Choroid plexus epithelial cell (primary cell): ENCODE results near the gene OR51B2.

Source experiments
- DNase-seq: peaks from one replicate; pipeline ENCODE4 v3.0.0-alpha.2; 2010; ENCODE audit warnings: low read depth
- H3K4me3 ChIP-seq: 2 replicates; pipeline ENCODE4 v1.5.1; 2011; ENCODE audit warnings: low read depth, mild to moderate bottlenecking, control low read depth, low read length, moderate library complexity
- CTCF ChIP-seq: conservative IDR thresholded peaks from 2 replicates; pipeline ENCODE4 v1.5.1; 2011; ENCODE audit warnings: low read depth, mild to moderate bottlenecking, control low read depth, inconsistent platforms, low read length, moderate library complexity

OR51B2 gene

GRCh38 chr11:5288108-5288905 is 35.8 kb downstream of the OR51B2 start:
- peak; percentile 28 for DNase-seq
- H3K4me3 ChIP-seq, result no peak overlapping the region
- no peak for TF ChIP-seq CTCF

GRCh38 chr11:5286901-5287300 is 37.2 kb downstream of the OR51B2 start:
- DNase-seq, result no peak
- no peak for TF ChIP-seq CTCF
- no peak overlapping the region for H3K4me3 ChIP-seq

- no peak overlapping the region for H3K4me3 ChIP-seq
- TF ChIP-seq CTCF, result no peak
- no peak for DNase-seq
Measured at GRCh38 chr11:5286351-5286750, 37.7 kb downstream of the OR51B2 start.

GRCh38 chr11:5285703-5286340 is 38.3 kb downstream of the OR51B2 start:
- no peak for TF ChIP-seq CTCF
- H3K4me3 ChIP-seq, result no peak overlapping the region
- DNase-seq, result no peak

- no peak for DNase-seq
- no peak overlapping the region for H3K4me3 ChIP-seq
- no peak for TF ChIP-seq CTCF
Measured at GRCh38 chr11:5284637-5285036, 39.5 kb downstream of the OR51B2 start.

- H3K4me3 ChIP-seq, result no peak overlapping the region
- TF ChIP-seq CTCF, result no peak
- DNase-seq, result no peak
Measured at GRCh38 chr11:5283882-5284281, 40.2 kb downstream of the OR51B2 start.

- H3K4me3 ChIP-seq, result no peak overlapping the region
- DNase-seq, result no peak
- TF ChIP-seq CTCF, result no peak
Measured at GRCh38 chr11:5283086-5283485, 41.0 kb downstream of the OR51B2 start.
